AG10803 (cell line): Measurements from ENCODE around the gene RSPRY1.

Experiments used
- DNase-seq: peaks from one replicate; pipeline ENCODE4 v3.0.0; 2010; ENCODE audit warnings: low read depth
- H3K4me3 ChIP-seq: 2 replicates; pipeline ENCODE4 v1.5.1; 2011; ENCODE audit warnings: mild to moderate bottlenecking, low read length, control low read depth
- TF ChIP-seq, protein P1 (sequence below): conservative IDR thresholded peaks from 2 replicates; pipeline ENCODE4 v1.5.1; 2011; ENCODE audit warnings: mild to moderate bottlenecking, low read length, control low read depth, inconsistent platforms

RSPRY1 gene

DNA sequence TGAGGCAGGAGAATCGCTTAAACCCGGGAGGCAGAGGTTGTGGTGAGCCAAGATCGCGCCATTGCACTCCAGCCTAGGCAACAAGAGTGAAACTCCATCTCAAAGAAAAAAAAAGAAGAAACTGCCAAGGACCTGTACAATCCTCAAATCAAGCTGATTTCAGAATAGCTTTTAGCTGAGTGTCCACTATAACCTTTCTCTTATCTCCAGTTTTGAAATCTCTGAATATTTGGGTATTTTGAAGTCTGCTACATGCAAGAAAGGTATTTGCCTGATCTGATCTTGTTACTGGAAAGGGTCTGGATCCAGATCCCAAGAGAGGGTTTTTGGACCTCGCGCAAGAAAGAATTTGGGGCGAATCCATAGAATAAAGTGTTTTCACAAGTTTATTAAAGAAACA lies 39.8 kb downstream of the RSPRY1 start:
- H3K4me3 ChIP-seq, result no peak overlapping the region
- TF ChIP-seq, protein P1, sequence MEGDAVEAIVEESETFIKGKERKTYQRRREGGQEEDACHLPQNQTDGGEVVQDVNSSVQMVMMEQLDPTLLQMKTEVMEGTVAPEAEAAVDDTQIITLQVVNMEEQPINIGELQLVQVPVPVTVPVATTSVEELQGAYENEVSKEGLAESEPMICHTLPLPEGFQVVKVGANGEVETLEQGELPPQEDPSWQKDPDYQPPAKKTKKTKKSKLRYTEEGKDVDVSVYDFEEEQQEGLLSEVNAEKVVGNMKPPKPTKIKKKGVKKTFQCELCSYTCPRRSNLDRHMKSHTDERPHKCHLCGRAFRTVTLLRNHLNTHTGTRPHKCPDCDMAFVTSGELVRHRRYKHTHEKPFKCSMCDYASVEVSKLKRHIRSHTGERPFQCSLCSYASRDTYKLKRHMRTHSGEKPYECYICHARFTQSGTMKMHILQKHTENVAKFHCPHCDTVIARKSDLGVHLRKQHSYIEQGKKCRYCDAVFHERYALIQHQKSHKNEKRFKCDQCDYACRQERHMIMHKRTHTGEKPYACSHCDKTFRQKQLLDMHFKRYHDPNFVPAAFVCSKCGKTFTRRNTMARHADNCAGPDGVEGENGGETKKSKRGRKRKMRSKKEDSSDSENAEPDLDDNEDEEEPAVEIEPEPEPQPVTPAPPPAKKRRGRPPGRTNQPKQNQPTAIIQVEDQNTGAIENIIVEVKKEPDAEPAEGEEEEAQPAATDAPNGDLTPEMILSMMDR, result no peak
- no peak for DNase-seq

DNA sequence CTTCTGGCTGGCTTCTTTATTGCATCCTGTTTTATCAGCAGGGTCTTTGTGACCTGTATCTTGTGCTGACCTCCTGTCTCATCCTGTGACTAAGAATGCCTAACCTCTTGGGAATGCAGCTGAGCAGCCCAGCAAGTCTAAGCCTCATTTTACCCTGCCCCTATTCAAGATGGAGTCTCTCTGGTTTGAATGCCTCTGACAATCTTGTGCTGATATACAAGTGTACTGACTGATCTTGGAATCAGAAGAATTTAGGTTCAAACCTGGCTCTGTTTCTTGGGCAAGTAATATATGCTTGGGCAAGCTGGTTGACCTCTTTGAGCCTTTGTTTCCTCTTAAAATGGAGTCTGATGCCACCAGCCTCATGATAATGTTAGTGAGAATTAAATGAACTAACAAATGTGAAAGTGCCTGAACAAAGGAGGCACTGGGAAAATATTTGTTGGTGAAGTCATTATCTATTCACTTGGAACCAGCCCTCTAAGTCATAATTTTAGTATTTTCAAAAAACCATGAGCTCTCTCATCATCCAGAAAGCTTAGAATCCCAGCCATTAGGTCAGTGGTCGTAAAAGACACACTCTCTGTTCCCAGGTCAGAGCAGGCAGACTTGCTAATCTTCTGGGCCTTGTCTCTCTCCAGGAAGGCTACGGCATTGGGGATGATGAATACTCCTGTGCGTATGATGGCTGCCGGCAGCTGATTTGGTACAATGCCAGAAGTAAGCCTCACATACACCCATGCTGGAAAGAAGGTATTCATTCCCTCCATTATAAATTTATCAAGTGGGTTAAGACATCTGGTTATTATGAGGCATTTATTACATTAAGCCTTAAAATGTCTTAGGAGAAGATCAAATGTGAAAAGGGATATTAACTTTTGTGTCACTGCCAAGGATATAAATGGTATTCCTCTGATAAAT lies 40.8 kb downstream of the RSPRY1 start:
- H3K4me3 ChIP-seq, result no peak overlapping the region
- peak; percentile 13 for DNase-seq
- TF ChIP-seq, protein P1, result no peak

DNA sequence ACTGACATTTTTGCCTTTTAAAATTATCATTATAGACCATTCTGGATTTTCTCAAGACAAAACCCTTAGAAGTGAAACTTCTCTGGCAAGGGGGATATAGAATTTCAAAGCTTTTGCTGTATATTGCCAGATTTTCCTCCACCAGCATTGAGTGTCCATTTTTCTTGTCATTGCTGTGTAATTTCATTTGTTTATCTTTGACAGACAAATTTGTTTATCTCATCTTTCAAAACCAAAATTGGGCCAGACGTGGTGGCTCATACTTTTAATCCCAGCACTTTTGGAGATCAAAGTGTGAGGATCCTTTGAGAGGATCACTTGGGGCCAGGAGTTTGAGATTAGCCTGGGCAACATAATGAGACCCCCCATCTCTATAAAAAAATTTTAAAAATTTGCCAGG lies 43.0 kb downstream of the RSPRY1 start:
- no peak overlapping the region for H3K4me3 ChIP-seq
- no peak for DNase-seq
- TF ChIP-seq, protein P1, result no peak

DNA sequence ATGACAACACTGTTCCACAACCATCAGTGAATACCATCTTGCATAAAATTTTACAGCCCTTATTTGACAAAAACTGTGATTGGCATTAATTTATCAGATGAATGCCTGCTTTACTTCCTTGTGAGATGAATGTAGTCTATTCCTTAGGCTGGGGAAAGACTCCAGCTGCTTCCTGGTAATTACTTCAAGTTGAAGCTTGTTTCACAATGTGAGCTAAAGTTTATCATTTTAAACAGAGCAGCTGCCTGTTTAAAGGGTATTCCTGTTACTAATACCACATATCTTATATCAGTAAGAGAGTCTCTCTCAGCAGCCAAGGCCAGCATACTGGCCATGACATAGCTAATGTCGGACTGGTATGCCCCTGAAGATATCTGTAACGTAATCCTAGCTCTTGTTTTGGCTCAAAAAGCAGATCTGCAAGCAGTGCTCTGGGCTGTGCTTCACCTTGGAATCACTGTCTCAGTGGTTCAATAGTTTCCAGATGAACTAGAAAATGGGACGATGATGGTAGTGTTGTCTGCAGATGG lies 45.8 kb downstream of the RSPRY1 start:
- DNase-seq, result no peak
- H3K4me3 ChIP-seq, result no peak overlapping the region
- TF ChIP-seq, protein P1, result no peak

DNA sequence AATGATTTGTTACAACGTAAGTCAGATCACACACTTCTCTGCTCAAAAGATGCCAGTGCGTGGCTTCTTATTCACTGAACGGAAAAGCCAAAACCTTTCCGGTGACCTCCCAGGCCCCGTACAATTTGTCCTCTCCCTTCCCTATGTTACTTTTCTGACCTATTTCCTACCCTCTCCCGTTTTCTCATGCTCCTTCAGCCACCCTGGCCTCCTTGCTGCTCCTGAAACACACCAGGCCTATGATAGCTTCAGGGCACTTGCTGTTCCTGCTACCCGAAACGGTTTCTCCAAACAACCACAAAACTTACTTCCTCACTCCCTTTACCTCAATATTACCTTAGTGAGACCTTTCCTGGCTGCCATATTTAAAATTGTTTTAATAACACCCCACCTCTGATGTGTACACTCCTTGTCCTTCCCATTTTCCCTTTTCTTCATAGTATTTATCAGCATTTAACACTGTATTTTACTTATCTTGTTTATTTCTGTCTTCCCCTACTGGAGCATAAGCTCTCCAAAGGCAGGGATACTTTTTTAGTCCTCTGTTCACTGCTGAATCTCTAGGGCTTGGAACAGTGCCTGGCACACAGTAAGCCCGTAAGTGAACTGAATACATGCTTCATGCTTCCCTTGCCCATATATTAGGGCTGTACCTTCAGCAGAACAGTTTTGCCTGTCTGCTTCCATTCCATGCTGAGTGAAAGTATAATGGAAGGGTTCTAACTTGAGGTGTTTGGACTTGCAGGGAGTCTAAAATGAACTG lies 48.0 kb downstream of the RSPRY1 start:
- H3K4me3 ChIP-seq, result no peak overlapping the region
- TF ChIP-seq, protein P1, result no peak
- DNase-seq, result no peak

DNA sequence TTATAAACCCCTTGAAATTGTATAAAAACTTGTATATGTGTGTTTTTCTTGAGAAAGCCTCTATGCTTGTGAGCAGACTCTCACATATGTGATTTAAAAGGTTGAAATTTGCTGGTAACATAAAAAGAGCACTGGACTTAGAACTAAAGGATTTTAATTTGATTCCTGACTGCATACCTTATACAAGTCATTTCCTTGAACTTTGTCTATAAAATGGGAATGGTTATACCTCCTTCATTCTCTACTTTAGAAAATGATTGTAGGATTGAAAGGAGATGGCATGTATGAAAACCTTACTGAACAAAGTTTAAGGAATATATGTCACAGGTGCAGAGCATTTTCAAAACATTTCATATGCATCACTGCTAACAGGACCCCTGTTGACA lies 48.6 kb downstream of the RSPRY1 start:
- DNase-seq, result no peak
- H3K4me3 ChIP-seq, result no peak overlapping the region
- TF ChIP-seq, protein P1, result no peak
